Stimulated activated CD4-positive, alpha-beta T cell treated with anti-CD3 and anti-CD28 coated beads, Interleukin-1b, Interleukin-23, amount 100 ng/mL, for 4 hours (primary cell): ENCODE measurements around the gene TTC28.
"Not testable (repeated sequence)": the region's sequence is repeated elsewhere in the genome, so short reads cannot be mapped to it uniquely, and the experiment has no call there.

Source experiments
- DNase-seq, 2 donors: peaks; one replicate each; pipeline ENCODE4 v3.0.0-alpha.2; 2020; ENCODE audit warnings: low read depth in 2 of 2

TTC28 gene

GRCh38 chr22:28560046-28560742 is 119.4 kb downstream of the TTC28 start:
- no peak for DNase-seq

DNA sequence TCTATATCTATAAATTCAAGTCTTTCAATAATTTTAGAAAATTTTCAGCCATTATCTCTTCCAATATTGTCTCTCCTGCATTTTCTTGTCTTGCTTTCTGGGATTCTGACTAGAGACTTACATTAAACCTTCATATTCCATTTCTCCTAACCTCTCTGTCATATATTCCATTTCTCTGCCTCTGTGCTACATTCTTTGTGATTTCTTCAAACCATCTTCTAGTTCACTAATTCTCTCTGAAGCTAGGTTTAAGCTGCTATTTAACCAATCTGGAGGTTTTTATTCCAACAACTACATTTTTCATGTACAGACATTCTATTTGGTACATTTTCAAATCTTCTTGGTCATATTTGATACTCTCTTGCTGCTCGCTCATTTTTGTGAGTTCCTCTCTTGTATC is 122.5 kb downstream of the TTC28 start:
- DNase-seq = no peak

GRCh38 chr22:28553108-28553866 is 126.4 kb downstream of the TTC28 start:
- not testable (repeated sequence) for DNase-seq

- no peak for DNase-seq
Observed at GRCh38 chr22:28548406-28548805, 131.2 kb downstream of the TTC28 start.

DNA sequence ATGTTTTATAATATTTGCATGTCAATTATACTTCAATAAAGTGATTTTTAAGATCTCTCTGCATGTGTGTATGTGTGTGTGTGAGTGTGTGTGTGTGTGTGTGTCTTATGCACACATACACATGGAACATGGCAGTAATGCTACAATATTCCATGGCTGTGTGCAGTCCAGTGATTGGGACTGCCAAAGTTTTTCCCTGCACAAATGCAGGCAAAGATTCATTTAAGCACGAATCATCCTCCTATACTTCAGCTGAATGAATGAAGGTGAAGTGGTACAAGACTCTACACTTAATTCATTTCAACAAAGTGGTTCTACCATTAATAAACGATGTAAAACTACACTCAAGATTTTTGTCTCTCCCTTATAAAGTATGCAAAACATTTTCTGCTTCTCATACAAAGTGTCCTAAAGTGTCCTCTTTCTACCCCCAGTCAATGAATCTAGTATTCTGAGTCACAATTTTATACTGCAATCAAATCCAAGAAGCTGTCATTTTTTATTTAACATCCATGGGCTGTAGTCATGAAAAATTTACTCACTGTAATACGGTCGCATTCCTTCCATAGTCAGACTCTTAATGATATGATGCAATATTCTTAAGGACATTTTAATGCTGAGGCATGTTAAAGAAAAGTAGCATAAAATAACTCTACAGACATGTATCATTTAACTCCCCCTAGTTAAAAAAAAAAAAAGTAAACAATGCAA is 132.4 kb downstream of the TTC28 start:
- no peak for DNase-seq

DNA sequence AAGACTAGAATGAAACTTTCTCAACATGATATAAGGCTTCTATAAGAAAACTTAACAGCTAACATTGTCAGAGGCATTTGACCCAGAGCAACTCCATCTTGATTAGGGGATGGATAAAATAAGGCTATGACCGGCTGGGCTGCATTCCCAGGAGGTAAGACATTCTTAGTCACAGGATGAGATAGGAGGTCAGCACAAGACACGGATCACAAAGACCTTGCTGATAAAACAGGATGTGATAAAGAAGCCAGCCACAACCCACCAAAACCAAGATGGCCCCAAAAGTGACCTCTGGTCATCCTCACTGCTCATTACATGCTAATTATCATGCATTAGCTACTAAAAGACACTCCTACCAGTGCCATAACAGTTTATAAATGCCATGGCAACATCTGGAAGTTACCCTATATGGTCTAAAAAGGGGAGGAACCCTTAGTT is 135.2 kb downstream of the TTC28 start:
- no peak for DNase-seq

DNA sequence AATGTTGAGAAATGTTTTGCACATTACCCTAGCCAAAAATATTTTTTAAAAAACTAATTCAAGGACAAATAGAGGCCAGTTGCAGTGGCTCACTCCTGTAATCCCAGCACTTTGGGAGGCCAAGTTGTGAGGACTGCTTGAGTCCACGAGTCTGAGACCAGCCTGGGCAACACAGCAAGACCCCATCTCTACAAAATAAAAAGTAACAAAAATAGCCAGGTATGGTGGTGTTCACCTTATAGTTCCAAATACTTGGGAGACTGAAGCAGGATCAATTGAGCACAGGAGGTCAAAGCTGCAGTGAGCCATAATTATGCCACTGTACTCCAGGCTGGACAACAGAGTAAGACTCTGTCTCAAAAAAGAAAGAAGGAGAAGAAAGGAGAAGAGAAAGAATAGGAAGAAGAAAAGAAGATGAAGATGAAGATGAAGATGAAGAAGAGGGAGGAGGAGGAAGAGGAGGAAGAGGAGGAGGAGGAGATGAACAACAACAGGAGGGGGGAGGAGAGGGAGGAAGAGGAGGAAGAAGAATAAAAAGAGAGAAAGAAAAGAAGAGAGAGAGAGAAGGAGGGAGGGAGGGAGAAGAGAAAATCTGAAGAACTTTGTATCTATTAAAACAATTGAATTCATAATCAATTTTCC is 136.5 kb downstream of the TTC28 start:
- no peak for DNase-seq

GRCh38 chr22:28541137-28541536 is 138.5 kb downstream of the TTC28 start:
- no peak for DNase-seq

GRCh38 chr22:28538922-28539321 is 140.7 kb downstream of the TTC28 start:
- DNase-seq = no peak

GRCh38 chr22:28530565-28530964 is 149.1 kb downstream of the TTC28 start:
- not testable (repeated sequence) for DNase-seq

DNA sequence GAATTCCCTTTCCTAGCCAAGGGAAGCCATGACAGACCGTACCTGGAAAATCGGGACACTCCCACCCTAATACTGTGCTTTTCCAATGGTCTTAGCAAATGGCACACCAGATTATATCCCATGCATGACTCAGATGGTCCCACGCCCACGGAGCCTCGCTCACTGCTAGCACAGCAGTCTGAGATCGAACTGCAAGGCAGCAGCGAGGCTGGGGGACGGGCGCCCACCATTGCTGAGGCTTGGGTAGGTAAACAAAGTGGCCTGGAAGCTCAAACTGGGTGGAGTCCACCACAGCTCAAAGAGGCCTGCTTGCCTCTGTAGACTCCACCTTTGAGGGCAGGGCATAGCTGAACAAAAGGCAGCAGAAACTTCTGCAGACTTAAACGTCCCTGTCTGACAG is 150.5 kb downstream of the TTC28 start:
- not testable (repeated sequence) for DNase-seq

- DNase-seq = no peak
Observed at GRCh38 chr22:28521451-28521850, 158.2 kb downstream of the TTC28 start.

GRCh38 chr22:28514321-28514821 is 165.3 kb downstream of the TTC28 start:
- DNase-seq = no peak

DNA sequence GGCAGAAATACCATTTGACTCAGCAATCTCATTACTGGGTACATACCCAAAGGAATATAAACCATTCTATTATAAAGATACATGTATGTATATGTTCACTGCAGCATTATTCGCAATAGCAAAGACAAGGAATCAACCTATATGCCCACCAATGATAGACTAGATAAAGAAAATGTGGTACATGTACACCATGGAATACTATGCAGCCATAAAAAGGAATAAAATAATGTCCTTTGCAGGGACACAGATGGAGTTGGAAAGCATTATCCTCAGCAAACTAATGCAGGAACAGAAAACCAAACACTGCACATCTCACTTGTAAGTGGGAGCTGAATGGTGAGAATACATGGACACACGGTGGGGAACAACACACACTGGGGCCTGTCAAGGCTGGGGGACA is 167.3 kb downstream of the TTC28 start:
- not testable (repeated sequence) for DNase-seq

GRCh38 chr22:28507896-28508295 is 171.7 kb downstream of the TTC28 start:
- no peak for DNase-seq

DNA sequence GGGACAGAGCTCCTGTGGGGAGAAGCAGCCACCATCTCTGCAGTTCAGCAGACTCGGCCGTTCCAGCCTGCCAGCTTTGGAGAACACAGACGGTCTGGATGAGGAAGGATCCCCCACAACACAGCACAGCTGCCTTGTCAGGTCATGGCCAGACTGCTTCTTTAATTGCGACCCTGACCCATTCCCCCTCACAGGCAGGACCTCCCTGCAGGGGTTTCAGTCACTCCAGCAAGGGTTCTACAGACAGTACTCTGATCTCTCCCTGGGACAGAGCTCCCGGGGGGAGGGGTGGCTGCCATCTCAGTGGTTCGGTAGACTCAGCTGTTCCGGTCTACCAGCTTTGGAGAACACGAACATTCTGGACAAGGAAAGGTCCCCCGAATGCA is 173.5 kb downstream of the TTC28 start:
- DNase-seq = no peak

DNA sequence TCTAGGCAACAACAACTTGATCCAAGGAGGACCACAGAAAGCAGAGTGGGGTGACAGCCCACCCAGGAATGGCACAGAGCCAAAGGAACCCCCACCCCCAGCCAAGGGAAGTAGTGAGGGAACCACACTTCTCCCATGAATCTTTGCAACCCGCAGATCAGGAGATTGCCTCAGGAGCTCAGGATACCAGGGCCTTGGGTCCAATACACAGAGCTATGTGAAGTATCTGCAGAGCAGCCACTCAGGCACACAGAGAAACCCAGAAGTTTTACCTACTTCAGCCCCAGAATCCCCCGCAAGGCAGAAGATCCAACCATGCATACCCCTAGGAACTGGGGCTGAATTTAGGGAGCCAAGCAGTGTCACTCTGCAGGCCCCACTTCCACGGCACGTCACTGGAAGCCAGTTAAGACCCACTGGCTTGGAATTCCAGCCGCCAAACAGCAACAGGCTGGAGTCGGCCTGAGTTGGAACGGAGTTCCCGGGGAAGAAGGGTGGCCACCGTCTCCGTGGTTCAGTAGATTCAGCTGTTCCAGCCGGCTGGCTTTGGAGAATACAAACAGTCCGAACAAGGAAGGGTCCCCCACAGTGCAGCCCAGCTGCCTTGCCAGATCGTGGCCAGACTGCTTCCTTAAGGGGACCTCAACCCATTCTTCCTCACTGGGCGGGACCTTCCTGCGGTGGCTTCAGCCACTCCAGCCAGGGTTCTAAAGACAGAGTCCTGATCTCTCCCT is 174.1 kb downstream of the TTC28 start:
- no peak for DNase-seq

- DNase-seq = no peak
Observed at GRCh38 chr22:28500006-28500405, 179.6 kb downstream of the TTC28 start.

GRCh38 chr22:28498044-28498443 is 181.6 kb downstream of the TTC28 start:
- no peak for DNase-seq

GRCh38 chr22:28497188-28497587 is 182.5 kb downstream of the TTC28 start:
- no peak for DNase-seq

DNA sequence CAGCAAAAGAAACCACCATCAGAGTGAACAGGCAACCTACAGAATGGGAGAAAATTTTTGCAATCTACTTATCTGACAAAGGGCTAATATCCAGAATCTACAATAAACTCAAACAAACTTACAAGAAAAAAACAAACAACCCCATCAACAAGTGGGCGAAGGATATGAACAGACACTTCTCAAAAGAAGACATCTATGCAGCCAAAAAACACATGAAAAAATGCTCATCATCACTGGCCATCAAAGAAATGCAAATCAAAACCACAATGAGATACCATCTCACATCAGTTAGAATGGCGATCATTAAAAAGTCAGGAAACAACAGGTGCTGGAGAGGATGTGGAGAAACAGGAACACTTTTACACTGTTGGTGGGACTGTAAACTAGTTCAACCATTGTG is 188.4 kb downstream of the TTC28 start:
- DNase-seq = not testable (repeated sequence)
